Endodermal cell (in vitro differentiated cells): ENCODE results near the gene WLS. TPM values are rescaled to one million over a fixed set of nuclear protein-coding genes. Genes with fewer than 3 reads are reported as not detected.
"Not testable (repeated sequence)": the region's sequence is repeated elsewhere in the genome, so short reads cannot be mapped to it uniquely, and the experiment has no call there.

Experiments used
- DNase-seq: peaks from one replicate; pipeline ENCODE4 v3.0.0-alpha.2; 2017
- H3K27ac ChIP-seq: 2 replicates; pipeline ENCODE4 v1.5.1; 2013; ENCODE audit warnings: mild to moderate bottlenecking, low read depth, low read length, moderate library complexity
- H3K27me3 ChIP-seq: 2 replicates; pipeline ENCODE4 v1.6.1; 2013; ENCODE audit warnings: mild to moderate bottlenecking, low read length, moderate library complexity; ENCODE audit not compliant: insufficient read depth, control insufficient read depth, poor library complexity, severe bottlenecking
- H3K36me3 ChIP-seq: 2 replicates; pipeline ENCODE4 v1.7.0; 2013; ENCODE audit warnings: mild to moderate bottlenecking, low read length, moderate library complexity; ENCODE audit not compliant: control insufficient read depth, insufficient read depth
- H3K4me1 ChIP-seq: one replicate; pipeline ENCODE4 v1.7.0; 2013; ENCODE audit warnings: low read length; ENCODE audit not compliant: control insufficient read depth, insufficient read depth
- H3K4me3 ChIP-seq: 2 replicates; pipeline ENCODE4 v1.5.1; 2013; ENCODE audit warnings: mild to moderate bottlenecking, low read length, moderate library complexity
- H3K9ac ChIP-seq: 2 replicates; pipeline ENCODE4 v1.6.1; 2013; ENCODE audit warnings: mild to moderate bottlenecking, low read length, moderate library complexity; ENCODE audit not compliant: poor library complexity, severe bottlenecking; ENCODE audit errors: extremely low read depth
- H3K9me3 ChIP-seq: 2 replicates; pipeline ENCODE4 v1.6.1; 2013; ENCODE audit warnings: mild to moderate bottlenecking, low read length, moderate library complexity; ENCODE audit not compliant: control insufficient read depth
- H3K27ac Mint-ChIP-seq: 2 replicates; pipeline ENCODE4 v1.8.0; 2020; ENCODE audit warnings: mixed read lengths
- H3K27me3 Mint-ChIP-seq: 2 replicates; pipeline ENCODE4 v1.8.0; 2021; ENCODE audit warnings: mild to moderate bottlenecking, mixed read lengths; ENCODE audit not compliant: insufficient read depth
- H3K36me3 Mint-ChIP-seq: 2 replicates; pipeline ENCODE4 v1.8.0; 2020; ENCODE audit warnings: low read depth, mixed read lengths
- H3K4me1 Mint-ChIP-seq: 2 replicates; pipeline ENCODE4 v1.8.0; 2020; ENCODE audit warnings: mixed read lengths
- H3K4me3 Mint-ChIP-seq: 2 replicates; pipeline ENCODE4 v1.8.0; 2020; ENCODE audit warnings: mild to moderate bottlenecking, moderate library complexity, mixed read lengths
- H3K9me3 Mint-ChIP-seq: 2 replicates; pipeline ENCODE4 v1.8.0; 2020; ENCODE audit warnings: mild to moderate bottlenecking, mixed read lengths
- WGBS, 2 experiments: methylation state at CpG; one replicate each; pipeline versions ENCODE4 v1.1.5 to v1.1.7; 2013; ENCODE audit warnings: missing lambda C conversion rate in 2 of 2, mixed read lengths in 1 of 2; ENCODE audit not compliant: insufficient coverage in 1 of 2, insufficient read length in 1 of 2; 5-methylcytosine and 5-hydroxymethylcytosine counted together
- total RNA-seq, 2 donors: library from RNA; stranded (reverse); fragmentation: NEBNext Ultra II Directional in 1 of 2; extraction: Animal tissue kit (Norgen Biotek cat#: 25700) in 1 of 2; gene quantifications; 2 replicates in 1 of 2; 3 replicates in 1 of 2; pipeline ENCODE4 v1.2.1, GENCODE V29; 2021
- TF ChIP-seq, protein P1 (sequence below): fragments of 200-600 bp; sonication (generic); conservative IDR thresholded peaks from 2 replicates; pipeline ENCODE4 v1.5.0; 2021; ENCODE audit warnings: antibody characterized with exemption, mild to moderate bottlenecking

The WLS gene
- total RNA-seq, 2 donors from 2014 or later = 90.8 to 115 TPM

DNA sequence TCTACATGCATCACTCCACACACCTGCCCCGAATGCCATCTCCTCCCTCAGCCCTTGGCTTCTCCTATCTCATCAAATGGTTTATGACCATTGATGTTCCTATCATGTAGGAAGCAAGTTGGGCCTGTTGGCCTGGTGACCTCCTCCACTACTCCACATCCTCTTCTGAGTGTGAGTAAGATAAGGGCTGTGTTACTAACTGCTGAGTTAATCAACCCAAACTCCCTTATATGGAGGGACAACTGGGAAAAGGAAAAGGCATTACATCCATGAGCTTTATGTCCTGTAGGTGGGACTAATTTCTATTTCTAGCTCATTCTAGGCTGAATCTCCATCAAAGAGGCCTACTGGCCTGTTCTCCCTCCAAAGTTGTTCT is 57.6 kb downstream of the WLS start:
- H3K4me1 ChIP-seq = peaks cover 16% of the 10 kb centered on the region

DNA sequence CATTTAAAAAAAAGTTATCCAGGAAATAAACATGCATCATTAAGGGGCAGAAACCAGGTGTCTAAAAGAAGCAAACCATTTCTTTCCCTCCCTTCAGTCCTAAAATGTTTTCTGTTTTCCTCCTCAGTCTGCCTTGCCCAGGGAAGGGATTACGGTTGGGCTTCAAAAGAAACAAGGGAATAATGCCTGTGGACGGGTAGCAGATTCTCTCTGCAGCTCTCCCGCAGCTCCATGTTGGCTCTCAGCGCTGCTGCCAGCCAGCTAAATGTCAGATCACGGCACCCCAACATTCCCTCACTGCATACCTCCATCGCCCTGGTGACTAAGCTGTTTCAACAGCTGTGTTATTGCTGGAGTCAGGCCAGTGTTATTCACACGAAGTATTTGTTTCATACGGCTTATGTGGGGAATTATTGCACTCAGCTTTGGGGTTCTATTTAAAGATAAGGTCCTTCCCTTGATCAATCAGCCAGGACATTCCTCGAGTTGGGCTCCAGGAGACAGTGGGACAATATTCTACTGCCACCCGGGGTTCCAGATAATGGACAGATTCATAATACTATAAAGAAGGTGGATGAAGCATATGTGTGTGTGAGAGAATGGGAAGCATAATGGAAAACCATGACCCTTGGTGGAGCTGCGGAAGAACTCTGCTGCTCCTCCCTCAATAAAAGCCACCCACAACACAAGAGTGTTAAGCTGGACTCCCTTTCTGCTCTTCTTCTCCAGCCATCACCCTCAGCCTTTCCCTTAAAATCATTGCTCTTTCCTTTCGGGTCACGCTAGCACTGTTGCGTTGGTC is 58.2 kb downstream of the WLS start:
- H3K4me1 ChIP-seq = peaks cover 16% of the 10 kb centered on the region
- H3K9ac ChIP-seq = no peak overlapping the region
- Mint-ChIP-seq H3K4me1 (peaks cover 29% of the 10 kb centered on the region), H3K36me3 (peaks cover 8% of the 10 kb centered on the region), H3K9me3 (peaks cover 5% of the 10 kb centered on the region), H3K4me3 (no peak overlapping the region), H3K27ac (no peak overlapping the region), H3K27me3 (peaks cover 79% of the 10 kb centered on the region)
- H3K27ac ChIP-seq = peak overlapping the region; percentile 78
- 72 to 85% methylated on average over 10 to 14 of the region's 14 CpGs for WGBS, 2 experiments
- DNase-seq = no peak
- no peaks in the 10 kb centered on the region for H3K9me3 ChIP-seq
- no peaks in the 10 kb centered on the region for H3K27me3 ChIP-seq
- peaks cover 12% of the 10 kb centered on the region for H3K36me3 ChIP-seq
- TF ChIP-seq, protein P1, sequence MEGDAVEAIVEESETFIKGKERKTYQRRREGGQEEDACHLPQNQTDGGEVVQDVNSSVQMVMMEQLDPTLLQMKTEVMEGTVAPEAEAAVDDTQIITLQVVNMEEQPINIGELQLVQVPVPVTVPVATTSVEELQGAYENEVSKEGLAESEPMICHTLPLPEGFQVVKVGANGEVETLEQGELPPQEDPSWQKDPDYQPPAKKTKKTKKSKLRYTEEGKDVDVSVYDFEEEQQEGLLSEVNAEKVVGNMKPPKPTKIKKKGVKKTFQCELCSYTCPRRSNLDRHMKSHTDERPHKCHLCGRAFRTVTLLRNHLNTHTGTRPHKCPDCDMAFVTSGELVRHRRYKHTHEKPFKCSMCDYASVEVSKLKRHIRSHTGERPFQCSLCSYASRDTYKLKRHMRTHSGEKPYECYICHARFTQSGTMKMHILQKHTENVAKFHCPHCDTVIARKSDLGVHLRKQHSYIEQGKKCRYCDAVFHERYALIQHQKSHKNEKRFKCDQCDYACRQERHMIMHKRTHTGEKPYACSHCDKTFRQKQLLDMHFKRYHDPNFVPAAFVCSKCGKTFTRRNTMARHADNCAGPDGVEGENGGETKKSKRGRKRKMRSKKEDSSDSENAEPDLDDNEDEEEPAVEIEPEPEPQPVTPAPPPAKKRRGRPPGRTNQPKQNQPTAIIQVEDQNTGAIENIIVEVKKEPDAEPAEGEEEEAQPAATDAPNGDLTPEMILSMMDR = no peak
- peak overlapping the region; percentile 32 for H3K4me3 ChIP-seq

More for the DNA sequence above, 57.6 kb downstream of the WLS start:
- peaks cover 29% of the 10 kb centered on the region for H3K4me1 Mint-ChIP-seq
- H3K36me3 Mint-ChIP-seq = peaks cover 6% of the 10 kb centered on the region
- peaks cover 16% of the 10 kb centered on the region for H3K36me3 ChIP-seq
- H3K27me3 ChIP-seq = no peaks in the 10 kb centered on the region
- peaks cover 79% of the 10 kb centered on the region for H3K27me3 Mint-ChIP-seq
- DNase-seq = no peak
- H3K9me3 Mint-ChIP-seq = peaks cover 5% of the 10 kb centered on the region
- no peaks in the 10 kb centered on the region for H3K9me3 ChIP-seq
- WGBS, 2 experiments = 95% methylated on average over 1 of the region's 1 CpG; no CpG with 5 or more reads in 1 of the 2 experiments
- TF ChIP-seq, protein P1 = no peak
- H3K4me3 ChIP-seq = no peak overlapping the region
- no peak overlapping the region for H3K27ac Mint-ChIP-seq
- H3K27ac ChIP-seq = peak overlapping the region; percentile 78
- no peak overlapping the region for H3K4me3 Mint-ChIP-seq
- H3K9ac ChIP-seq = no peak overlapping the region

DNA sequence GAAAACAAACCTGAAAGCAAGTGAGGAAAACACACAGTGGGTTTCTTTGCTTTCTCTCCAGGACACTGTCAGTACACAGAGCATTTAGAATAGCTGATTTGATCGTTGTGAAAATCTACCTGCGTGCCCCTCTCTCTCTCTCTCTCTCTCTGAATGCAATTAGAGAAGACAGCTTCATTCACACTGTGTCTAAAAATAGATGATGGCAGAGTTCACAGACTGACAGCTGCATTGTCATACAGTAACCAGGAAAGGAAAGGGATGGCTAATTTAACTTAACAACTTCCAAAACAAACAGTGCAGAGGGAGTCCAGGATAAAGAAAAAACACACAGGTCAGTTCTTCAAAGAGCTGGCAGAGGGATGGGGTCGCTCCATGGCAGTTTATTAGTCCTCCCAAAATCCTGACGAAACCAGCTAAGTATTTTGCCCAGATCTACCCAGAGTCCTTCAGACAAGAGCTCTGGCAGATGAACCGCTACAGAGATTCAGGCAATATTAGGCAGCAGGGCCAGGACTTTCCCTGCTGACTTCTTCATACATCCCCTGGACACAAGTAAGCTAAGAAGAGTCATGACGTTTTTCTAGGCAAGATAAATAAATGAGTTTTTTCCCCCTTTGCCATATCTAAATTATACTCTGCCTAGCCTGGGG is 58.9 kb downstream of the WLS start:
- peaks cover 82% of the 10 kb centered on the region for H3K27me3 Mint-ChIP-seq
- H3K9ac ChIP-seq = no peak overlapping the region
- H3K36me3 Mint-ChIP-seq = peaks cover 6% of the 10 kb centered on the region
- WGBS, 2 experiments = 57 to 85% methylated on average over 3 to 6 of the region's 6 CpGs
- TF ChIP-seq, protein P1 = no peak
- H3K9me3 Mint-ChIP-seq = peaks cover 5% of the 10 kb centered on the region
- H3K27ac ChIP-seq = peak overlapping the region; percentile 78
- H3K4me3 Mint-ChIP-seq = no peak overlapping the region
- peaks cover 16% of the 10 kb centered on the region for H3K4me1 ChIP-seq
- no peak for DNase-seq
- H3K4me3 ChIP-seq = peak overlapping the region; percentile 32
- H3K27me3 ChIP-seq = peaks cover 4% of the 10 kb centered on the region
- H3K4me1 Mint-ChIP-seq = peaks cover 29% of the 10 kb centered on the region
- no peaks in the 10 kb centered on the region for H3K9me3 ChIP-seq
- peaks cover 7% of the 10 kb centered on the region for H3K36me3 ChIP-seq
- no peak overlapping the region for H3K27ac Mint-ChIP-seq

DNA sequence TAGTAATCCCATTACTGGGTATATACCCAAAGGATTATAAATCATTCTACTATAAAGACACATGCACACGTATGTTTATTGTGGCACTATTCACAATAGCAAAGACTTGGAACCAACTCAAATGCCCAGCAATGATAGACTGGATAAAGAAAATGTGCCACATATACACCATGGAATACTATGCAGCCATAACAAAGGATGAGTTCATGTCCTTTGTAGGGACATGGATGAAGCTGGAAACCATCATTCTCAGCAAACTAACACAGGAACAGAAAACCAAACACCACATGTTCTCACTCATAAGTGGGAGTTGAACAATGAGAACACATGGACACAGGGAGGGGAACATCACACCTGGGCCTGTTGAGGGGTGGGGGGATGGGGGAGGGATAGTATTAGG is 60.5 kb downstream of the WLS start:
- not testable (repeated sequence) for H3K27me3 ChIP-seq, H3K9me3 ChIP-seq, H3K4me3 Mint-ChIP-seq, H3K36me3 Mint-ChIP-seq, H3K9me3 Mint-ChIP-seq, H3K36me3 ChIP-seq, H3K27ac ChIP-seq, H3K9ac ChIP-seq, DNase-seq, H3K27ac Mint-ChIP-seq, H3K4me3 ChIP-seq
- Mint-ChIP-seq H3K27me3 (peaks cover 85% of the 10 kb centered on the region), H3K4me1 (peaks cover 29% of the 10 kb centered on the region)
- H3K4me1 ChIP-seq = peaks cover 16% of the 10 kb centered on the region
- 92% methylated on average over 1 of the region's 1 CpG; no CpG with 5 or more reads in 1 of the 2 experiments for WGBS, 2 experiments
